ENCODE measurements around the gene AK5.
A peak's percentile ranks its signal among the peaks of the same experiment; 100 is the strongest.

The AK5 gene

GRCh38 chr1:77356136-77356535 is 74.3 kb downstream of the AK5 start:
- DNase-seq, result no peak

DNA sequence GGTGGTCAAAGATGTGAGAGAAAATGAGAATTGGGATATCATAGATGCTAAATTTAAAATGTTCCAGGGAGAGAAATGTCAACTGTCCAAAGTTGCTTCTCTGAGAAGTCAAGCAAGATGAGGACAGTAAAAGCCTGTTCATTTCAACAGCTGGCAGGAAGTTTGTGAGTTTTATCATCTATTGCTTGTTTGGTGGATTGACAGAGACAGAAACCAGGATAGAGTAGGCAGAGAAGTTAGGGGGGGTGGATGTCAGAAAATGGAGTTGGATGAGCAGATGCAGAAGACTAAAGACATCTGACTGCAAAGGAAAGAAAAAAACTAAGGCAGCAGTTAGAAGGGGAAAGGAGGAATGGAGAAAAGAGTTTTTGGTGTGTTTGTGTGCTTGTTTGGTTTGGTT is 78.4 kb downstream of the AK5 start:
- DNase-seq, result no peak

GRCh38 chr1:77361621-77362020 is 79.8 kb downstream of the AK5 start:
- DNase-seq, result no peak

- no peak for DNase-seq
Observed at GRCh38 chr1:77370161-77370560, 88.3 kb downstream of the AK5 start.

GRCh38 chr1:77370583-77371306 is 88.9 kb downstream of the AK5 start:
- DNase-seq, result peak; percentile 21

GRCh38 chr1:77371396-77371795 is 89.6 kb downstream of the AK5 start:
- DNase-seq, result no peak

DNA sequence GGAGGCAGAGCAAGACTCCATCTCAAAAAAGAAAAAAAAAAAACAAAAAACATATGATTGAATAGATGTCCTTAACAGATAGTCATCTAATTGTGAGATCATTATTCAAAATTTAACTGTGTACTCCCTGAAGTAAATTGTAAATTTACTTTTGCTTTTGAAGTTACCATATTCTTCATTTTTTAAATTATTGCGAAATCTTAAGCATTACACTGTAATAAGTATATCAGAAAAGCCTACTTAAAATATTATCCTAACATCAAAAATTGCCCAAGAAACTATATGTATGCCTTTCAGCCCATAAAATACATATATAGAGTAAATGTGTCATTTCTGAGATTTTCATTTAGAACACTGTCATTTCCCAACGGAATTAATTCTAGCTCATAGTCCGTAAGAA is 91.9 kb downstream of the AK5 start:
- no peak for DNase-seq

DNA sequence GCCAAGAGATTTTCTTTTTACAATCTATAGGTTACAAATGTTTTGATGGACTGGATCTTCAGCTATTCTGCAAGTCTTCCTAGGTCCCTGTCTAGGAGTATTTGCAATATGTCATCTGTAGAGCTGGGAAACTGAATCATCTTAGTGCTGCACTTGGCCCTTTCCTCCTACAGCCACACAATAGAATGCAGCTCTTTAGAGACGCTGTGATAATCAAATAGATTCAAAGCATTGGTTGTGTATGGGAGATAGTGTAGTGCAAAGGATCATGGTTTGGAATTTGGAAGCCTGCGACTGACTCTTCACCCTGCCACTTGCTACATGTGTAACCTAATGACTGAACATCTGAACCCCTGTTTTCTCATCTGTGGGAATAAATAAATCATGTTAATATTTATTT is 93.7 kb downstream of the AK5 start:
- no peak for DNase-seq

GRCh38 chr1:77375990-77376389 is 94.2 kb downstream of the AK5 start:
- DNase-seq, result no peak

- no peak for DNase-seq
Observed at GRCh38 chr1:77378723-77379535, 97.1 kb downstream of the AK5 start.

DNA sequence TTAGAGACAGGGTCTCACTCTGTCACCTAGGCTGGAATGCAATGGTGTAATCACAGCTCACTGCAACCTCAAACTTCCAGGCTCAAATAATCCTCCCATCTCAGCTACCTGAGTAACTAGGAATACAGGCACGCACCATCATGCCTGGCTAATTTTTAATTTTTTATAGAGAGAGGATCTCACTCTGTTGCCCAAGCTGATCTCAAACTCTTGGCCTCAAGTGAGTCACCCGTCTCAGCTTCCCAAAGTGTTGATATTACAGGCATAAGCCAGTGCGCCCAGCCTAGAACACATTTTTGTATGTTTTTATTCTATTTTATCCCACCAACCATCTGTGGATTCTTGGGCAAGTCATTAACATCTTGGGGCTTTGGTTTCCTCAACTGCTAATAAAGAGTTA is 100.5 kb downstream of the AK5 start:
- DNase-seq, result no peak

DNA sequence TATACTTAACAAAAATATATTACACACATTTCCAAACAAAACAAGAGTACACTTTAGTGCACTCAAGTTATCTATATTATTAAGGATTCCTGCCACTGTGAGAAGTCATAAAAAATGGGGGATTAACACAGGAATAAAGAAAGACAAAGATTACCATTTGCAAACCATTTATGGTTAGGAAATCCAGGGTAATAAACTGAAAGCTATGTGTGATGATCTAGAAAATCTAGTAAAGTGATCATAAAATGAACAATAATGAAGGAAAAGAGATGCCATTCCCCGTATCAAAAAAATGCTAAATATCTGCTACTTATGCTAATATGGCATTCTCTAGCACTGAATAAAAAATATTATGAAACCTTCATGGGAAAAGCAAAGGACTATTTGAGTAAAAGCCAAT is 101.4 kb downstream of the AK5 start:
- DNase-seq, result no peak

- DNase-seq, result no peak
Observed at GRCh38 chr1:77385551-77385950, 103.7 kb downstream of the AK5 start.

GRCh38 chr1:77386276-77386675 is 104.5 kb downstream of the AK5 start:
- no peak for DNase-seq

- no peak for DNase-seq
Observed at GRCh38 chr1:77387553-77387952, 105.7 kb downstream of the AK5 start.

DNA sequence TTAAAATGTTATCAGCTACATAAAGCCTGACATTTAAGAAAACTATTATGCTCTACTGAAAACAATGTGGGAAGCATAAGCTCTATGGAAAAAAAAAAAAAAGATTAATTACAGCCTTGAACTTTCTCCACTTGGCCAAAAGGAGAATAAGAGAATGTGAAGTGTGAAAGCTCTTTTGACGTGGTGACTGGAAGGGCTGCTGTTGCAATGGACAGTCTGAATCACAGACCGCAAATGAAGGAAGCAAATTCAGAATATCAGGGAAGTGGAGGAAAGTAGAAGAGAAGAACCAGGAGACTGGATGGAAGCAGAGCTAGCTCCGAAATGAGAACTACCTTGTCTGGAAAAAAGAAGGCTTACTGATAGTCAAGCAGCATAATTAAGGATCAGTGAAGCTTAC is 106.8 kb downstream of the AK5 start:
- DNase-seq, result no peak

DNA sequence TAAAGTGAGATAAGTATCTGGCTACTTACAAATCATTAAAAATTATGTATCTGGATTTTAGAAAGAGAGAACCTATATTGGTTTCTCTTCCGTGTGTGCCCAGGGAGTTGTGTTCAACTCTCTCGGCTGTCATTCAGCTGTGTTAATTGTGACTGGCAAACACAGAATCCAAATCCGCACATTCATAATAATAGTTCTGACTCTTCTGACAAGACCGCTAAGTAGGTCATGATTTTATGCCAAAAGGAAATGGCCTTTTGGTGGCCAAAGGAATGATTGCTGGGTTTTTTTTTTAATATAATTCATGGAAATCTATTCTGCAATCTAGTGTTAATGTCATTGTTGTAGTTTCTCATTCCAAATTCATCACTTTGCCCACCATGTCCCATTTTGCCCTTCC is 110.7 kb downstream of the AK5 start:
- DNase-seq, result no peak

GRCh38 chr1:77394166-77394565 is 112.3 kb downstream of the AK5 start:
- no peak for DNase-seq

DNA sequence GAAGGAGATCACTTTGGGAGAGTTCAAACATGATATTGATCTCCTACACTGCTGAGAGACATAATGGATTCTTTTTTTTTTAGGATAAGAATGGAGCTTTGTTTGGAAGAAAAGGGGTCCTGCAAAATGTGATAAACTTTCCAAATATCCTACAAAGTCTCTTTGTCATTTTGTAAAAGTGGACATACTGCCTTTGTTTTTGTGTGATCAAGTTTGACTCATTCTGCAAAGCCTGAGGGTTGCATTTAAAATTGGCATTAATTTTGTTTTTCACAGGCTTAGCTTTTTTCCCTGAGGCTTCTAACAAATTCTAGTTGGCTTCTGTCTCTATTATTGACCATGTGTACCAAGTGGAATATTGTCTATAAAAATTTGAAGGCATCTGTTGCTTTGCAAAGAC is 113.2 kb downstream of the AK5 start:
- DNase-seq, result no peak

DNA sequence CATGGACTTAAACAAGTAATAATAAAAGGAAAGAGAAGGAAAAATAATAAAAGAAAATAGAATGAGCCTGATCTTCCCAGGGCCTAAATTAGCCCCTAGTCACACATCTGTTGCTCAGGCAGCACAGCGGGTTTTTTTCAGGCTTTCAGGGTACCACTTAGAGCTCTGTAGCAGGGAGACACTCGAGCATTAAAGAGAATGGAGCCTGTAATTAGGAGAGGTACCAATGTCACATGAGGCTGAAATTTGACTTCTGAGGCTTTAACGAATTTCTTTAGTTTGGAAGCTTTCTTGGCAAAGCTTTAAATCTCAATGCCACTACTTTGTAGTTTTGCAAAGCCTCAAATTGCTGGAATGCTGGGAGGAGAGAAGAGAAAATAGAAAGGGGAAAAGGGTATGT is 116.3 kb downstream of the AK5 start:
- DNase-seq, result no peak

- no peak for DNase-seq
Observed at GRCh38 chr1:77399250-77400086, 117.6 kb downstream of the AK5 start.

DNA sequence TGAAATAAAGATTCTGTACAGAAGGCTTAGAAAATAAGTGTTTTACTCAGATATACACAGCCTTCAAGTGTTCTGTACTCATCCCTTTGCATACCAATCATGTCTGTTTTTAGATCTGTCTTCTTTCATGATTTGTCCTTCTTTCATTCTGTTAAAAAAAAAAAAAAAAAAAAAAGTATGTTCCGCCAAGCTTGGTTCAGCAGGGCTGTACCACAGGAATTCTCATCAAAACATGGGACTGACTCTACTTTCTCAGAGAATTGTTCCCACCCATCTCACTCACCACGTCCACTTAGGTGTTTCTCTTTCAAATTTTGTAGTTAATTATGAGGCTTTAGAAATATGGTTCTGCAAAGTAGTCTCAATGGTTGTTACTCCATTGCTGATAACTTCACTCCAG is 119.0 kb downstream of the AK5 start:
- DNase-seq, result no peak

DNA sequence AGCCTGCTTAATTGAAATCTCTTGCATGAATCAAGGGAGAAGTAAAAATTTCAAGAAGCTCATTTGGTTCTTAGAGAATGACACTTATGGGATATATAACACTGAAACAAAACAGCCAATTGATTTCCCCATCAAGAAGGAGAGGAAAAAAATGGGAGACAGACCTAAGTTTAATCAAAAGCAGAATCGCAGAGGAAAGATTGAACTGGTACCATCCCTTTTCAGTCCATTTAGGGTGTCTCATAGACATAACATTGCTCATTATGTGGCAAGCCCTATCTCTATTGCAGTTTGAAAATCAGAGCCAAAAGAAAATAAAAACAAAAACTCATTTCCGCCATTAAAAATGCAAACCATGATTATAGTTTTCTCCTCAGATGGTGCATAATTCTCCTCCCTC is 119.6 kb downstream of the AK5 start:
- no peak for DNase-seq

DNA sequence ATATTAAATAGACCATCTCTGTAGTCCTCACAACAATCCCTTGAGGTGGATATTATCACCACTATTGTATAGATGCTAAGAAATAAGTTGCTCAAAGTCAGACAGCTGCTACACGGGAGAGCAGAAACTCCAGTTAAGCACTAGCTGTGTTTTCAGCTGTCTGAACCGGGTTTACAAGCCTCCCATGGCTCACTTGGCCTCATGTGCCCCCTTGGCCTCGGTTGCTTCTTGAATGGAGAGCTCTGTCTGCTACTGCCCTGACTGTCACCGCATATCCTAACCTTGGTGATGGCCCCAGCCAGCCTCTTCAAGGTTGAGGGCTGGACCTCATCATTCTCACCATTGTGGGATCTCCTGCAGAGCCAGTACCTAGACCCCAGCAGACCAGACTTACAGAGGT is 123.4 kb downstream of the AK5 start:
- no peak for DNase-seq
